Stimulated activated CD4-positive, alpha-beta T cell treated with anti-CD3 and anti-CD28 coated beads, Interleukin-12 subunit alpha, Interleukin-12 subunit beta, amount 100 ng/mL, for 48 hours (primary cell): ENCODE measurements around the gene MACROD2.
"Not testable (repeated sequence)": the region's sequence is repeated elsewhere in the genome, so short reads cannot be mapped to it uniquely, and the experiment has no call there.

ENCODE experiments used
- DNase-seq, 3 donors: peaks; one replicate each; pipeline ENCODE4 v3.0.0-alpha.2; 2020; ENCODE audit warnings: low read depth in 2 of 3, low spot score in 1 of 3

The MACROD2 gene

GRCh38 chr20:15942130-15942529, 1946.8 kb downstream of the MACROD2 start:
- no peak for DNase-seq

GRCh38 chr20:15945289-15945688, 1950.0 kb downstream of the MACROD2 start:
- DNase-seq, result no peak

GRCh38 chr20:15949391-15949790, 1954.1 kb downstream of the MACROD2 start:
- DNase-seq, result no peak

- no peak for DNase-seq
Measured at GRCh38 chr20:15951658-15952057, 1956.3 kb downstream of the MACROD2 start.

GRCh38 chr20:15958142-15958541, 1962.8 kb downstream of the MACROD2 start:
- no peak for DNase-seq

GRCh38 chr20:15965165-15965564, 1969.8 kb downstream of the MACROD2 start:
- DNase-seq, result no peak

GRCh38 chr20:15967334-15967733, 1972.0 kb downstream of the MACROD2 start:
- no peak for DNase-seq

- no peak for DNase-seq
Measured at GRCh38 chr20:15976047-15976736, 1980.9 kb downstream of the MACROD2 start.

- DNase-seq, result no peak
Measured at GRCh38 chr20:15977026-15977425, 1981.7 kb downstream of the MACROD2 start.

GRCh38 chr20:15977758-15978157, 1982.4 kb downstream of the MACROD2 start:
- DNase-seq, result no peak

GRCh38 chr20:15985494-15986368, 1990.4 kb downstream of the MACROD2 start:
- not testable (repeated sequence) for DNase-seq

- no peak for DNase-seq
Measured at GRCh38 chr20:15986690-15987089, 1991.4 kb downstream of the MACROD2 start.

GRCh38 chr20:15991279-15991678, 1996.0 kb downstream of the MACROD2 start:
- no peak for DNase-seq

GRCh38 chr20:15992564-15992963, 1997.2 kb downstream of the MACROD2 start:
- no peak for DNase-seq

- DNase-seq, result no peak
Measured at GRCh38 chr20:16000112-16000511, 2004.8 kb downstream of the MACROD2 start.

GRCh38 chr20:16001286-16001685, 2006.0 kb downstream of the MACROD2 start:
- DNase-seq, result no peak

GRCh38 chr20:16003310-16003709, 2008.0 kb downstream of the MACROD2 start:
- DNase-seq, result no peak

- DNase-seq, result no peak
Measured at GRCh38 chr20:16004108-16004854, 2009.0 kb downstream of the MACROD2 start.

- no peak for DNase-seq
Measured at GRCh38 chr20:16005021-16005914, 2010.0 kb downstream of the MACROD2 start.

- DNase-seq, result no peak
Measured at GRCh38 chr20:16005915-16006493, 2010.7 kb downstream of the MACROD2 start.
